ENCODE data around the gene SORCS2. TPM values are rescaled to one million over a fixed set of nuclear protein-coding genes. Genes with fewer than 3 reads are reported as not detected.

The SORCS2 gene
- polyA plus RNA-seq, 3 donors: 0.46 to 0.55 TPM; not detected in 1

- Histone ChIP-seq H3K27me3 (ENCODE audit: control insufficient read depth in 2 of 2, insufficient read depth in 2 of 2, low read length in 2 of 2) (no peaks in the 10 kb centered on the region), H2AFZ (ENCODE audit: insufficient read depth, low read depth, low read length, poor library complexity, severe bottlenecking) (no peak overlapping the region), H3K4me2 (replicated peaks; ENCODE audit: extremely low read depth, low read length, poor library complexity, severe bottlenecking) (no peak overlapping the region), H3K79me2 (ENCODE audit: insufficient read depth, low read length) (no peaks in the 10 kb centered on the region), H4K20me1 (ENCODE audit: insufficient read depth, low read length) (no peaks in the 10 kb centered on the region), H3K9me3 (replicated peaks in 1 of 2; ENCODE audit: control insufficient read depth in 1 of 2, insufficient read depth in 1 of 2, low read length in 2 of 2) (no peaks in the 10 kb centered on the region), H3K36me3 (replicated peaks in 1 of 2; ENCODE audit: control insufficient read depth in 1 of 2, insufficient read depth in 2 of 2, low read length in 2 of 2) (no peaks in the 10 kb centered on the region), H3K4me3 (replicated peaks in 1 of 3; ENCODE audit: low read depth in 2 of 3, low read length in 3 of 3) (no peak overlapping the region), H3K4me1 (ENCODE audit: control insufficient read depth in 1 of 2, insufficient read depth in 2 of 2, low read length in 2 of 2) (no peaks in the 10 kb centered on the region), H3K9ac (ENCODE audit: insufficient read depth, low read length, poor library complexity, severe bottlenecking) (no peak overlapping the region), H3K27ac (ENCODE audit: low read depth in 1 of 2, low read length in 2 of 2) (no peak overlapping the region)
- TF ChIP-seq CTCF (IDR thresholded peaks at IDR 0.05): no peak
- H3K9me3 Mint-ChIP-seq: peaks cover 0 to 3% (median 0%) of the 10 kb centered on the region in 7 donors
- no peaks in the 10 kb centered on the region for H3K4me1 Mint-ChIP-seq
- H3K36me3 Mint-ChIP-seq: no peaks in the 10 kb centered on the region
- no peak overlapping the region for H3K4me3 Mint-ChIP-seq
- 83% methylated on average over 1 of the region's 14 CpGs for WGBS (ENCODE audit: insufficient coverage)
- no peak overlapping the region for H3K27ac Mint-ChIP-seq
- DNase-seq: no peak
- intact Hi-C loops (cut with micrococcal nuclease): no loop called here
- peaks cover 5 to 13% (median 8%) of the 10 kb centered on the region in 3 donors for H3K27me3 Mint-ChIP-seq (ENCODE audit: low read depth in 3 of 3)
Observed at GRCh38 chr4:7145291-7145934, 46.9 kb upstream of the SORCS2 start.

- no peaks in the 10 kb centered on the region for H3K36me3 ChIP-seq (replicated peaks in 1 of 2; ENCODE audit: control insufficient read depth in 1 of 2, insufficient read depth in 2 of 2, low read length in 2 of 2)
- no peak overlapping the region for H3K9ac ChIP-seq (ENCODE audit: insufficient read depth, low read length, poor library complexity, severe bottlenecking)
- intact Hi-C loops (cut with micrococcal nuclease): no loop called here
- no peak overlapping the region for H3K4me3 Mint-ChIP-seq
- H3K9me3 ChIP-seq (replicated peaks in 1 of 2; ENCODE audit: control insufficient read depth in 1 of 2, insufficient read depth in 1 of 2, low read length in 2 of 2): no peaks in the 10 kb centered on the region
- H2AFZ ChIP-seq (ENCODE audit: insufficient read depth, low read depth, low read length, poor library complexity, severe bottlenecking): no peak overlapping the region
- no peaks in the 10 kb centered on the region for H3K4me1 ChIP-seq (ENCODE audit: control insufficient read depth in 1 of 2, insufficient read depth in 2 of 2, low read length in 2 of 2)
- no peaks in the 10 kb centered on the region for H3K27me3 ChIP-seq (ENCODE audit: control insufficient read depth in 2 of 2, insufficient read depth in 2 of 2, low read length in 2 of 2)
- TF ChIP-seq CTCF (IDR thresholded peaks at IDR 0.05): no peak
- DNase-seq: no peak
- WGBS (ENCODE audit: insufficient coverage): 79% methylated on average over 6 of the region's 15 CpGs
- peaks cover 0 to 3% (median 0%) of the 10 kb centered on the region in 7 donors for H3K9me3 Mint-ChIP-seq
- no peak overlapping the region for H3K27ac ChIP-seq (ENCODE audit: low read depth in 1 of 2, low read length in 2 of 2)
- no peaks in the 10 kb centered on the region for H3K4me1 Mint-ChIP-seq
- no peak overlapping the region for H3K27ac Mint-ChIP-seq
- peaks cover 8 to 13% (median 8%) of the 10 kb centered on the region in 3 donors for H3K27me3 Mint-ChIP-seq (ENCODE audit: low read depth in 3 of 3)
- no peaks in the 10 kb centered on the region for H3K79me2 ChIP-seq (ENCODE audit: insufficient read depth, low read length)
- H3K4me3 ChIP-seq (replicated peaks in 1 of 3; ENCODE audit: low read depth in 2 of 3, low read length in 3 of 3): no peak overlapping the region
- no peaks in the 10 kb centered on the region for H3K36me3 Mint-ChIP-seq
- H3K4me2 ChIP-seq (replicated peaks; ENCODE audit: extremely low read depth, low read length, poor library complexity, severe bottlenecking): no peak overlapping the region
- no peaks in the 10 kb centered on the region for H4K20me1 ChIP-seq (ENCODE audit: insufficient read depth, low read length)
Observed at GRCh38 chr4:7146059-7146785, 46.1 kb upstream of the SORCS2 start.

Data from CD14-positive monocyte (primary cell).